SK-N-SH (cell line): ENCODE measurements around the gene BTN1A1. TPM values are rescaled to one million over a fixed set of nuclear protein-coding genes. Genes with fewer than 3 reads are reported as not detected.

ENCODE experiments used
- CTCF ChIA-PET: fragments of 300-600, 350-600 bp; formaldehyde crosslinking; extraction: SDS; loops from one replicate; lab custom pipeline; 2021; lab: Yijun Ruan, JAX
- POLR2A ChIA-PET: fragments of 350-600 bp; sonication (Branson Sonifier 250); formaldehyde crosslinking; extraction: SDS; loops from one replicate; lab custom pipeline; 2020; ENCODE audit warnings: antibody characterized with exemption, inconsistent platforms; lab: Yijun Ruan, JAX
- DNase-seq: peaks from one replicate; pipeline ENCODE4 v3.0.0; 2012
- H2AFZ ChIP-seq: fragments of 200-600 bp; sonication (generic); 2 replicates; pipeline ENCODE4 v1.8.1; 2016; ENCODE audit warnings: antibody characterized with exemption, mild to moderate bottlenecking, low read depth
- H3F3A ChIP-seq: fragments of 200-600 bp; sonication (generic); replicated peaks from 2 replicates; pipeline ENCODE3; 2016; ENCODE audit warnings: antibody characterized with exemption, mild to moderate bottlenecking; ENCODE audit not compliant: insufficient read depth
- H3K27ac ChIP-seq, 2 experiments: fragments of 200-500 bp in 1 of 2; fragments of 200-600 bp in 1 of 2; sonication (Bioruptor generic) in 1 of 2; sonication (generic), shearing (Covaris generic) in 1 of 2; 2 replicates each; pipeline versions ENCODE4 v1.5.1 to v1.6.1; 2014 to 2016; ENCODE audit warnings: low read depth in 2 of 2, inconsistent platforms in 1 of 2, low read length in 1 of 2, mild to moderate bottlenecking in 1 of 2, mixed read lengths in 1 of 2
- H3K27me3 ChIP-seq: fragments of 200-600 bp; sonication (generic), shearing (Covaris generic); 2 replicates; pipeline ENCODE4 v1.6.1; 2016; ENCODE audit warnings: mixed run types; ENCODE audit not compliant: insufficient read depth
- H3K36me3 ChIP-seq, 2 experiments: fragments of 200-500 bp in 1 of 2; fragments of 200-600 bp in 1 of 2; sonication (Bioruptor generic) in 1 of 2; sonication (generic) in 1 of 2; replicated peaks in 1 of 2; 2 replicates each; pipeline versions ENCODE3 to v1.5.1; 2014 to 2016; ENCODE audit warnings: low read length in 1 of 2, mild to moderate bottlenecking in 1 of 2; ENCODE audit not compliant: insufficient read depth in 2 of 2, control insufficient read depth in 1 of 2
- H3K4me1 ChIP-seq, 2 experiments: fragments of 200-500 bp in 1 of 2; fragments of 200-600 bp in 1 of 2; sonication (Bioruptor generic) in 1 of 2; sonication (generic), shearing (Covaris generic) in 1 of 2; 2 replicates each; pipeline versions ENCODE4 v1.5.1 to v1.6.1; 2014 to 2016; ENCODE audit warnings: low read depth in 1 of 2, low read length in 1 of 2, mixed run types in 1 of 2; ENCODE audit not compliant: insufficient read depth in 2 of 2, control insufficient read depth in 1 of 2
- H3K4me2 ChIP-seq: fragments of 200-600 bp; sonication (generic), shearing (Covaris generic); 2 replicates; pipeline ENCODE4 v1.6.1; 2017; ENCODE audit warnings: mixed run types
- H3K4me3 ChIP-seq, 2 experiments: fragments of 200-500 bp in 1 of 2; fragments of 200-600 bp in 1 of 2; sonication (Bioruptor generic) in 1 of 2; sonication (generic), shearing (Covaris generic) in 1 of 2; 2 replicates each; pipeline versions ENCODE4 v1.5.1 to v1.8.1; 2014 to 2016; ENCODE audit warnings: low read depth in 2 of 2, inconsistent platforms in 1 of 2, low read length in 1 of 2, mild to moderate bottlenecking in 1 of 2, mixed read lengths in 1 of 2, moderate library complexity in 1 of 2
- H3K79me2 ChIP-seq: fragments of 200-600 bp; sonication (generic); 2 replicates; pipeline ENCODE4 v1.8.1; 2017; ENCODE audit warnings: mild to moderate bottlenecking; ENCODE audit not compliant: insufficient read depth
- H3K9ac ChIP-seq: fragments of 200-600 bp; sonication (generic); 2 replicates; pipeline ENCODE4 v1.6.1; 2017; ENCODE audit warnings: mixed run types
- H3K9me2 ChIP-seq: fragments of 200-600 bp; sonication (generic); 2 replicates; pipeline ENCODE4 v1.6.1; 2017; ENCODE audit warnings: mixed run types
- H3K9me3 ChIP-seq: fragments of 200-600 bp; sonication (generic); 2 replicates; pipeline ENCODE4 v1.6.1; 2017; ENCODE audit warnings: mixed run types, mild to moderate bottlenecking, moderate library complexity
- H4K20me1 ChIP-seq: fragments of 200-600 bp; sonication (generic); 2 replicates; pipeline ENCODE4 v1.6.1; 2017; ENCODE audit warnings: mild to moderate bottlenecking, mixed run types; ENCODE audit not compliant: insufficient read depth
- EP300 ChIP-seq, 2 experiments: IDR thresholded peaks; 2 replicates each; pipeline versions ENCODE4 v1.4.0 to v1.6.1; 2012; ENCODE audit warnings: borderline replicate concordance in 1 of 2, low read depth in 1 of 2, low read length in 1 of 2
- FOSL2 ChIP-seq: IDR thresholded peaks from 2 replicates; pipeline ENCODE4 v1.4.0; 2012; ENCODE audit warnings: low read depth, mild to moderate bottlenecking, moderate library complexity, borderline replicate concordance
- FOXJ3 ChIP-seq: sonication (generic); formaldehyde crosslinking; IDR thresholded peaks from 2 replicates; pipeline ENCODE4 v1.5.1; 2020; ENCODE audit warnings: mild to moderate bottlenecking, missing genetic modification reagents
- FOXM1 ChIP-seq: IDR thresholded peaks from 2 replicates; pipeline ENCODE4 v1.4.0; 2012; ENCODE audit warnings: low read depth, mild to moderate bottlenecking
- GATA2 ChIP-seq: sonication (generic); formaldehyde crosslinking; IDR thresholded peaks from 2 replicates; pipeline ENCODE4 v1.5.0; 2020; ENCODE audit warnings: mild to moderate bottlenecking, missing genetic modification reagents
- JUND ChIP-seq: IDR thresholded peaks from 2 replicates; pipeline ENCODE4 v1.4.0; 2012
- MEF2A ChIP-seq: IDR thresholded peaks from 2 replicates; pipeline ENCODE4 v1.4.0; 2012; ENCODE audit warnings: low read depth, borderline replicate concordance
- NFIC ChIP-seq: IDR thresholded peaks from 2 replicates; pipeline ENCODE4 v1.4.0; 2012; ENCODE audit warnings: borderline replicate concordance
- NRF1 ChIP-seq: IDR thresholded peaks from 2 replicates; pipeline ENCODE4 v1.6.1; 2012; ENCODE audit warnings: low read depth, mild to moderate bottlenecking, low read length
- POLR2AphosphoS5 ChIP-seq: IDR thresholded peaks from 2 replicates; pipeline ENCODE4 v1.6.1; 2012; ENCODE audit warnings: low read depth, low read length
- RAD21 ChIP-seq: IDR thresholded peaks from 2 replicates; pipeline ENCODE4 v1.6.1; 2012; ENCODE audit warnings: mild to moderate bottlenecking, low read length
- RFX5 ChIP-seq: IDR thresholded peaks from 2 replicates; pipeline ENCODE4 v1.6.1; 2012; ENCODE audit warnings: mild to moderate bottlenecking, improper control_type of control experiment, low read length
- RXRA ChIP-seq: IDR thresholded peaks from 2 replicates; pipeline ENCODE4 v1.4.0; 2012; ENCODE audit warnings: low read depth, mild to moderate bottlenecking, borderline replicate concordance
- SIN3A ChIP-seq: IDR thresholded peaks from 2 replicates; pipeline ENCODE4 v1.6.1; 2012; ENCODE audit warnings: low read depth, mild to moderate bottlenecking, low read length, moderate library complexity, borderline replicate concordance
- SMC3 ChIP-seq: IDR thresholded peaks from 2 replicates; pipeline ENCODE4 v1.6.1; 2012; ENCODE audit warnings: low read depth, low read length, improper control_type of control experiment
- TAF1 ChIP-seq: IDR thresholded peaks from 2 replicates; pipeline ENCODE4 v1.6.1; 2012; ENCODE audit warnings: low read depth, mild to moderate bottlenecking, low read length, moderate library complexity, borderline replicate concordance
- TCF12 ChIP-seq: IDR thresholded peaks from 2 replicates; pipeline ENCODE4 v1.4.0; 2012
- WGBS: methylation state at CpG from one replicate; pipeline ENCODE4 v1.1.6; 2017; ENCODE audit warnings: low lambda C conversion rate; 5-methylcytosine and 5-hydroxymethylcytosine counted together
- polyA plus RNA-seq, 3 experiments: library from polyadenylated mRNA; depleted of rRNA; stranded (reverse); fragments of >200 nt; gene quantifications; 2 replicates each; pipeline ENCODE4 v1.2.3, GENCODE V29; 2012
- TF ChIP-seq, protein P1 (sequence below): IDR thresholded peaks from 2 replicates; pipeline ENCODE4; 2012
- TF ChIP-seq, protein P2 (sequence below): IDR thresholded peaks from 2 replicates; pipeline ENCODE4 v1.4.0; 2012; ENCODE audit warnings: low read depth
- TF ChIP-seq, protein P3 (sequence below): IDR thresholded peaks from 2 replicates; pipeline ENCODE4 v1.4.0; 2012; ENCODE audit warnings: low read depth, borderline replicate concordance
- TF ChIP-seq, protein P4 (sequence below): fragments of 150-350 bp; IDR thresholded peaks from 2 replicates; pipeline ENCODE4 v1.6.1; 2016; ENCODE audit warnings: mild to moderate bottlenecking, low read depth, low read length
- TF ChIP-seq, protein P5 (sequence below): fragments of 150-350 bp; IDR thresholded peaks from 2 replicates; pipeline ENCODE4 v1.6.1; 2017; ENCODE audit warnings: antibody characterized with exemption, low read length, low read depth, borderline replicate concordance

Gene BTN1A1
- polyA plus RNA-seq, 1 of the 3 experiments (the other 2 are of a cell fraction): not detected

DNA sequence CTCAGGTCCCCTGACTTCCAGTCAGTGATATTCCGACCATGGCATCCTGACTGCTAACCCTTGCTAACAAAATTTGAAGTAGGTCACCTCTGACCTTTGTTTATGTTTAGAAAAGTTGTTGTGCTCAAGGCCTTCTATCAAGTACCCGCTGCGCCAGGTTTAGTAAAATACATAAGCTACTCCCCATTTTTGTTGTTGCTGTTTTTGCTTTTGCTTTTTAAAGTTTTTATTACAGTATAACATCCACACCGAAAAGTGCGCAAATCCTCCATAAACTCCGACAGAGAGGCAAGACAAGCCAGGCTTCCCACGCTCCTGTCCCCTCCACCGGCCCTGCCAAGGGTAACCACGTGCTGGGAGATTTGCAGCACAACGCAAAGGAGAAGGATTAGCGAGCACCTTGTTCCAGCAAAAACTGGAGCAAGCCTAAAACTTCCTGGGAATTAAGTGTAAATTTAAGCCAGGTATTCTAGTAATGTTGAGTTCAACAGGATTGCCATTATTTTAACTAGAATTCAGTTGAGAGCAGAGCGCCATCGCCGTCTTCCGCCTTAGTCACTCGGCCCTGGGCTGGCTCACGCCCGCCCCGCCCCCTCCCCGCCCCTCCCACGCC is 20.2 kb downstream of the BTN1A1 start (continued):
- TF ChIP-seq, protein P1, sequence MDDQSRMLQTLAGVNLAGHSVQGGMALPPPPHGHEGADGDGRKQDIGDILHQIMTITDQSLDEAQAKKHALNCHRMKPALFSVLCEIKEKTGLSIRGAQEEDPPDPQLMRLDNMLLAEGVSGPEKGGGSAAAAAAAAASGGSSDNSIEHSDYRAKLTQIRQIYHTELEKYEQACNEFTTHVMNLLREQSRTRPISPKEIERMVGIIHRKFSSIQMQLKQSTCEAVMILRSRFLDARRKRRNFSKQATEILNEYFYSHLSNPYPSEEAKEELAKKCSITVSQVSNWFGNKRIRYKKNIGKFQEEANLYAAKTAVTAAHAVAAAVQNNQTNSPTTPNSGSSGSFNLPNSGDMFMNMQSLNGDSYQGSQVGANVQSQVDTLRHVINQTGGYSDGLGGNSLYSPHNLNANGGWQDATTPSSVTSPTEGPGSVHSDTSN: no peak
- TF ChIP-seq RAD21 (no peak), JUND (no peak), RFX5 (no peak), GATA2 (CRISPR knock-in tag) (no peak), EP300 (IDR thresholded peaks at IDR 0.05; ENCODE audit: borderline replicate concordance in 1 of 2, low read depth in 1 of 2, low read length in 1 of 2) (no peak; a peak in 1 of 4 replicates), FOSL2 (no peak), TCF12 (no peak), RXRA (no peak), NRF1 (no peak), NFIC (no peak)
- TF ChIP-seq, protein P2, sequence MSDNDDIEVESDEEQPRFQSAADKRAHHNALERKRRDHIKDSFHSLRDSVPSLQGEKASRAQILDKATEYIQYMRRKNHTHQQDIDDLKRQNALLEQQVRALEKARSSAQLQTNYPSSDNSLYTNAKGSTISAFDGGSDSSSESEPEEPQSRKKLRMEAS: peak; percentile 90
- TF ChIP-seq, protein P3, sequence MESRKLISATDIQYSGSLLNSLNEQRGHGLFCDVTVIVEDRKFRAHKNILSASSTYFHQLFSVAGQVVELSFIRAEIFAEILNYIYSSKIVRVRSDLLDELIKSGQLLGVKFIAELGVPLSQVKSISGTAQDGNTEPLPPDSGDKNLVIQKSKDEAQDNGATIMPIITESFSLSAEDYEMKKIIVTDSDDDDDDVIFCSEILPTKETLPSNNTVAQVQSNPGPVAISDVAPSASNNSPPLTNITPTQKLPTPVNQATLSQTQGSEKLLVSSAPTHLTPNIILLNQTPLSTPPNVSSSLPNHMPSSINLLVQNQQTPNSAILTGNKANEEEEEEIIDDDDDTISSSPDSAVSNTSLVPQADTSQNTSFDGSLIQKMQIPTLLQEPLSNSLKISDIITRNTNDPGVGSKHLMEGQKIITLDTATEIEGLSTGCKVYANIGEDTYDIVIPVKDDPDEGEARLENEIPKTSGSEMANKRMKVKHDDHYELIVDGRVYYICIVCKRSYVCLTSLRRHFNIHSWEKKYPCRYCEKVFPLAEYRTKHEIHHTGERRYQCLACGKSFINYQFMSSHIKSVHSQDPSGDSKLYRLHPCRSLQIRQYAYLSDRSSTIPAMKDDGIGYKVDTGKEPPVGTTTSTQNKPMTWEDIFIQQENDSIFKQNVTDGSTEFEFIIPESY: no peak

DNA sequence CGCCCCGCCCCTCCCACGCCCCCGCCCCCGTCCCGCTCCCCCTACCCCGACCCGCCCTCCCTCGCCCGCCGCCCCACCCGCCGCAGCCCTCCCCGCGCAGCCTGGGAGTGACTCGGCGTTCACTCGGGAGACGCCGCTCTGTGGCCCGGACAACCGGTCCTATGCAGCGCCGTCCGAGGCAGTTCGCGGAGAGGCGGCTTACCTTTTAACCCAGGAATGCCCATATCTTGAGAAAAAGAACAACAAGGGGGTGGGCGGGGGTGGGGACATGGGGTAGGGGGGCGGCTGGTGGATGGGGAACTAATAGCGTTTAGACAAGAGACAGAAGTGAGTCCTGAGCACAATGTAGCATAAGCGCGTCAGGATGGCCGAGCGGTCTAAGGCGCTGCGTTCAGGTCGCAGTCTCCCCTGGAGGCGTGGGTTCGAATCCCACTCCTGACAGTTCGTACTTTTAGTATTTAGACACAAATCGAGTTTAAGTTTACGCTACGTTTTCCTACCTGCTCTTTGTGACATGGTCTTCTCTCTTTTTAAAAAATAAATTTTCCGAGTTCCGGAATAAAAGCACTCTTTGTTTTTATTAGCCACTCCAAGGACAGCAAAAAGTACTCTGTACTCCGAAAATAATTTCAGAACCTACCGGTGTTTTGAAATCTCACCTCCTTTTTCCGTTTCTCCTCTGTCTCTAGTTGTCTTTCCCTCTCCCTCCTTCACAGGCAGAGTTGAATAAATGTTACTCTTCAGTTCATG is 20.9 kb downstream of the BTN1A1 start:
- ChIA-PET POLR2A (no interaction called here), CTCF (interaction anchor here (1.0 to 2.0 kb wide), 2 partner anchors 46 to 179 kb away, joined by 4 to 10 read pairs; no protein-coding TSS in a partner anchor)
- H2AFZ ChIP-seq: peak overlapping the region; percentile 99
- no peaks in the 10 kb centered on the region for H3K27me3 ChIP-seq
- no peaks in the 10 kb centered on the region for H3K36me3 ChIP-seq
- H3K4me3 ChIP-seq: peak overlapping the region; percentile 44 to 50
- no peaks in the 10 kb centered on the region for H3K9me3 ChIP-seq
- peak; percentile 99 for DNase-seq
- peaks cover 12% of the 10 kb centered on the region for H3F3A ChIP-seq
- peak overlapping the region; percentile 70 for H3K4me2 ChIP-seq
- no peaks in the 10 kb centered on the region for H4K20me1 ChIP-seq
- H3K9me2 ChIP-seq: no peaks in the 10 kb centered on the region
- WGBS: 1% methylated on average over 43 of the region's 49 CpGs
- peak overlapping the region; percentile 52; the same call in 1 of the 2 replicates for H3K9ac ChIP-seq
- peak overlapping the region; percentile 68 to 81 for H3K27ac ChIP-seq
- no peaks in the 10 kb centered on the region for H3K79me2 ChIP-seq
- H3K4me1 ChIP-seq: peaks cover 3 to 5% of the 10 kb centered on the region in 2 experiments; a peak in 2 of 4 replicates
- TF ChIP-seq SMC3 (no peak), TAF1 (no peak), FOSL2 (peak; percentile 68), NFIC (no peak), POLR2AphosphoS5 (peak; percentile 48; the same call in 1 of the 2 replicates), GATA2 (CRISPR knock-in tag) (no peak), SIN3A (no peak), FOXJ3 (CRISPR knock-in tag) (no peak), FOXM1 (no peak), MEF2A (no peak), NRF1 (0 out of 2 replicates have a peak, but pooled peaks have one; percentile 32)
- TF ChIP-seq, protein P3: no peak
- TF ChIP-seq, protein P4, sequence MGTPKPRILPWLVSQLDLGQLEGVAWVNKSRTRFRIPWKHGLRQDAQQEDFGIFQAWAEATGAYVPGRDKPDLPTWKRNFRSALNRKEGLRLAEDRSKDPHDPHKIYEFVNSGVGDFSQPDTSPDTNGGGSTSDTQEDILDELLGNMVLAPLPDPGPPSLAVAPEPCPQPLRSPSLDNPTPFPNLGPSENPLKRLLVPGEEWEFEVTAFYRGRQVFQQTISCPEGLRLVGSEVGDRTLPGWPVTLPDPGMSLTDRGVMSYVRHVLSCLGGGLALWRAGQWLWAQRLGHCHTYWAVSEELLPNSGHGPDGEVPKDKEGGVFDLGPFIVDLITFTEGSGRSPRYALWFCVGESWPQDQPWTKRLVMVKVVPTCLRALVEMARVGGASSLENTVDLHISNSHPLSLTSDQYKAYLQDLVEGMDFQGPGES: no peak
- TF ChIP-seq, protein P5, sequence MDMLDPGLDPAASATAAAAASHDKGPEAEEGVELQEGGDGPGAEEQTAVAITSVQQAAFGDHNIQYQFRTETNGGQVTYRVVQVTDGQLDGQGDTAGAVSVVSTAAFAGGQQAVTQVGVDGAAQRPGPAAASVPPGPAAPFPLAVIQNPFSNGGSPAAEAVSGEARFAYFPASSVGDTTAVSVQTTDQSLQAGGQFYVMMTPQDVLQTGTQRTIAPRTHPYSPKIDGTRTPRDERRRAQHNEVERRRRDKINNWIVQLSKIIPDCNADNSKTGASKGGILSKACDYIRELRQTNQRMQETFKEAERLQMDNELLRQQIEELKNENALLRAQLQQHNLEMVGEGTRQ: no peak
